Brain microvascular endothelial cell (primary cell): ENCODE measurements around the gene VENTX.
A peak's percentile ranks its signal among the peaks of the same experiment; 100 is the strongest.

Experiments used
- DNase-seq: peaks from one replicate; pipeline ENCODE4 v3.0.0-alpha.2; 2020
- H3K27ac ChIP-seq: fragments of 250-450 bp; sonication (Bioruptor Pico); 2 replicates; pipeline ENCODE4 v1.5.1; 2020; ENCODE audit warnings: mild to moderate bottlenecking, moderate library complexity
- H3K27me3 ChIP-seq: fragments of 250-450 bp; sonication (Bioruptor Pico); replicated peaks from 2 replicates; pipeline ENCODE4 v1.5.1; 2020; ENCODE audit warnings: mild to moderate bottlenecking
- H3K36me3 ChIP-seq: fragments of 250-450 bp; sonication (Bioruptor Pico); replicated peaks from 2 replicates; pipeline ENCODE4 v1.5.1; 2020; ENCODE audit warnings: mild to moderate bottlenecking
- H3K4me3 ChIP-seq: 2 replicates; pipeline ENCODE4 v1.5.1; 2011; ENCODE audit warnings: low read depth, mild to moderate bottlenecking, control low read depth, low read length, moderate library complexity
- in situ Hi-C: cut with HindIII; loops from 2 replicates; pipeline ENCODE4 v1.10.0; 2017; ENCODE audit warnings: low sequenced_read_pairs, low pct_ligation_motif_present
- TF ChIP-seq, protein P1 (sequence below): IDR thresholded peaks from 2 replicates; pipeline ENCODE4 v1.5.1; 2011; ENCODE audit warnings: low read depth, mild to moderate bottlenecking, moderate library complexity, low read length, control low read depth, inconsistent platforms; ENCODE audit errors: missing control alignments

VENTX gene

DNA sequence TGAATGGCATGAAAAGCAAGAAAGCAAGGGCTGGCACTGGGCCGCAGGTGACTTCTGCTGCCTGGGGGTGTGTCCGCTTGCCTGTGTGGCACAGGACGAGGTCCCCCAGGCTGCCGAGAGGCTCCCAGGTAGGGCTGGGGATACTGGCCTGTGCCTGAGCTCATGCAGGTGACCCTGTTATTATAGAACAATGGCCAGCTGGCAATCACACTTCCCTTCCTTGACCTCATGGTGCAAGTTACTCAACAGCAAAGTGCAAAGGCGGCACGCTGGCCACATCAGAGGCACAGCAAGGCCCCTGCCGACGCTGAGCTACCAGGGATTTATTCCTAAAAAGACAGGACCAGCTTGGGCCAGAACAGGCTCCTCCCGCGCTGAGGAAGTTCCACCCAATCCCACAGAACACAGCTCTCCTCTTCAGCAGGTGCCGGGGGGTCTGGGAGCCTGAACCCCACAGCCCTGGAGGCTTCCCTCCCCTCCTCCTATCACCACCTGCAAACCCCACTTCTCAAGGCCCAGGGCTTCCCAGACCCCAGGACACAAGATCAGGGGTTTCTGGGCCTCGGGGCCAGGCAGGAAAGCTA, 40.4 kb downstream of the VENTX start:
- Histone ChIP-seq H3K27ac (no peak overlapping the region), H3K27me3 (peaks cover 2% of the 10 kb centered on the region), H3K36me3 (peaks cover 19% of the 10 kb centered on the region), H3K4me3 (no peak overlapping the region)
- TF ChIP-seq, protein P1, sequence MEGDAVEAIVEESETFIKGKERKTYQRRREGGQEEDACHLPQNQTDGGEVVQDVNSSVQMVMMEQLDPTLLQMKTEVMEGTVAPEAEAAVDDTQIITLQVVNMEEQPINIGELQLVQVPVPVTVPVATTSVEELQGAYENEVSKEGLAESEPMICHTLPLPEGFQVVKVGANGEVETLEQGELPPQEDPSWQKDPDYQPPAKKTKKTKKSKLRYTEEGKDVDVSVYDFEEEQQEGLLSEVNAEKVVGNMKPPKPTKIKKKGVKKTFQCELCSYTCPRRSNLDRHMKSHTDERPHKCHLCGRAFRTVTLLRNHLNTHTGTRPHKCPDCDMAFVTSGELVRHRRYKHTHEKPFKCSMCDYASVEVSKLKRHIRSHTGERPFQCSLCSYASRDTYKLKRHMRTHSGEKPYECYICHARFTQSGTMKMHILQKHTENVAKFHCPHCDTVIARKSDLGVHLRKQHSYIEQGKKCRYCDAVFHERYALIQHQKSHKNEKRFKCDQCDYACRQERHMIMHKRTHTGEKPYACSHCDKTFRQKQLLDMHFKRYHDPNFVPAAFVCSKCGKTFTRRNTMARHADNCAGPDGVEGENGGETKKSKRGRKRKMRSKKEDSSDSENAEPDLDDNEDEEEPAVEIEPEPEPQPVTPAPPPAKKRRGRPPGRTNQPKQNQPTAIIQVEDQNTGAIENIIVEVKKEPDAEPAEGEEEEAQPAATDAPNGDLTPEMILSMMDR: no peak
- in situ Hi-C loops: no loop called here
- DNase-seq: no peak

GRCh38 chr10:133278577-133279265, 41.1 kb downstream of the VENTX start:
- TF ChIP-seq, protein P1: no peak
- peak overlapping the region; percentile 29 for H3K27ac ChIP-seq
- peak; percentile 42 for DNase-seq
- H3K27me3 ChIP-seq: peaks cover 2% of the 10 kb centered on the region
- no peak overlapping the region for H3K4me3 ChIP-seq
- peaks cover 24% of the 10 kb centered on the region for H3K36me3 ChIP-seq
- in situ Hi-C loops: no loop called here

- no peak overlapping the region for H3K27ac ChIP-seq
- in situ Hi-C loops: no loop called here
- peaks cover 31% of the 10 kb centered on the region for H3K36me3 ChIP-seq
- H3K27me3 ChIP-seq: peaks cover 2% of the 10 kb centered on the region
- DNase-seq: no peak
- no peak overlapping the region for H3K4me3 ChIP-seq
- TF ChIP-seq, protein P1: no peak
Observed at GRCh38 chr10:133279326-133280226, 41.9 kb downstream of the VENTX start.

GRCh38 chr10:133280391-133281059, 42.9 kb downstream of the VENTX start:
- in situ Hi-C loops: no loop called here
- no peak overlapping the region for H3K27ac ChIP-seq
- H3K36me3 ChIP-seq: peaks cover 39% of the 10 kb centered on the region

DNA sequence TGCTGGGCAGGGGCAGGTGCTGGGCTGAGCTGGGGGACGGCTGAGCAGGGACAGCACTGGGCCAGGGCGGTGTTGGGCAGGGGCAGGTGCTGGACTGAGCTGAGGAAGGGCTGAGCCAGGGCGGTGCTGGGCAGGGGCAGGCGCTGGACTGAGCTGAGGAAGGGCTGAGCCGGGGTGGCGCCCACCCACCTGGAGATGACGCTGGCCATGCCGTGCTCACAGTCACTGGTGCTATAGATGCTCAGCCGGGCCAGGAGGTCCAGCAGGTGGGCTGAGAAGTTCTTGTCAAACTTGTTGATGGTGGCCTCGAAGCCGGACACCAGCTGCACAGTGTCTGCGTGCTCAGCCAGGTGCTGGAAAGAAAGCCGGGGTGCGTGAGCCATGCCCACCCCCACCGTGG, 43.4 kb downstream of the VENTX start:
- Histone ChIP-seq H3K4me3 (no peak overlapping the region), H3K27me3 (peaks cover 2% of the 10 kb centered on the region), H3K27ac (no peak overlapping the region), H3K36me3 (peaks cover 44% of the 10 kb centered on the region)
- in situ Hi-C loops: no loop called here
- TF ChIP-seq, protein P1: no peak
- no peak for DNase-seq

More at GRCh38 chr10:133280391-133281059, 42.9 kb downstream of the VENTX start:
- TF ChIP-seq, protein P1: no peak
- Histone ChIP-seq H3K27me3 (peaks cover 2% of the 10 kb centered on the region), H3K4me3 (no peak overlapping the region)
- no peak for DNase-seq
